Stimulated activated CD8-positive, alpha-beta memory T cell treated with anti-CD3 and anti-CD28 coated beads, Interleukin-7, amount 100 ng/mL, for 1 hour (primary cell): Measurements from ENCODE around the gene AOPEP.

Experiments used
- DNase-seq, 2 donors: peaks; one replicate each; pipeline ENCODE4 v3.0.0-alpha.2; 2020; ENCODE audit warnings: low read depth in 2 of 2

AOPEP gene

DNA sequence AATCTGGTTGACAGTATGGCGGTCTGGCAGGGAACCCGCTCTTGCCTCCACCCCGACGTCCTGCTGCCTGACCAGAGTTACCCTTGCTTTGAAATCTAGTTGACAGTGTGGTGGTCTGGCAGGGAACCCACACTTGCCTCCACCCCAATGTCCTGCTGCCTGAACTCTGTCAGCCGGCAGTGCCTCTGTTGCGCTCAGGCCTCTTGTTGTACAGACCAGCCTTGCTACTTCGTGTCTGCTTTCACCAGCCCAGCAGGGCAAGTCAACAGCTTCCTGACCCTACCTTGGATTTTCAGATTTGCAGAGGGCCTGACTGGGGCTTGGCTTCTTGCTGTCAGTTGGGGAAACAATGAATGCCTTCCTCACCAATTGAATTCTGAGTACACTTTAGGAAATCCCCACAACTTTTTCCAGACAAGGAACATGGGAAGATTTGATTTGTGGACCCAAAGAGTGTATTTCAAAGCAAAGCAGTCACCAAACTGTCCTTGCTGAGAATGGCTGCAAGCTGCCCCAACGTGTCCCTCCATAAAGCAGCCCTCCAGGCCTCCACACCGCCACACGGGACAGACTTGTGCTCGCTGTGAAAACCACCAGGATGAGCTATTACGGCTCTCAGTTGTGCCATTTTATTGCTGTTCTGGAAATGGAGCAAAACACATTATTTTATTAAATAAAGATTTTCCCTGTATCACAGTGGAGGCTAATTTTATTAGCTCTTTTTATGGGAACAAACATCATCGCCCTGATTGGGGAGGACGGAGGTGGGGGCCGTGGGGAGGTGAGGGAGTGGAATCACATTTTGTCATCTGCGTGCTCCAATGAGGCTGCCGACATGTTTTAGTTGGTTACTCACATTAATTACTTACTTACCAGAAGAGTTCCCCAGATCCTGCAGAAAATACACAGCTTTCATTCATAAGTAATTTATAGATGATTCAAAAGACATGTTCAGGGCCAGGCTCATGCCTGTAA is 189.3 kb downstream of the AOPEP start:
- DNase-seq = no peak

DNA sequence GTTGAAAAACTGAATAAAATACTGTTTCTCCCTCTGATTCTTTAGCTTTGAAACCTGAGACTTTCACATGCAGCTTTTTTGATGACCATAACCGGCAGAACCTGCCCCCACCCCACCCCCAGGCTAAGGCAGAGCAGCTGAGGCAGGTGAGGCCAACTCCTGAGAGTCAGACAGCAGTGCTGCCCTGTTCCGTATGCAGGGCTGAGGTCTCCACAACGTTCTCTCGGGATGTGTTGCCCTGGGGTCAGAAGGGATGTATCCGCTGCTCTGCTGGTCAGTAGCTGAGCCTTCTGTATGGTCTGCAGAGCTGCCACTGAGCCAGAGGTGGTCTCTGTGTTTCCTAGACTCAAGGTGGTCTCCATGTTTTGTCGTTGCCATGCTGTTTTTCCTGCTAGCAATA is 190.5 kb downstream of the AOPEP start:
- DNase-seq = no peak

DNA sequence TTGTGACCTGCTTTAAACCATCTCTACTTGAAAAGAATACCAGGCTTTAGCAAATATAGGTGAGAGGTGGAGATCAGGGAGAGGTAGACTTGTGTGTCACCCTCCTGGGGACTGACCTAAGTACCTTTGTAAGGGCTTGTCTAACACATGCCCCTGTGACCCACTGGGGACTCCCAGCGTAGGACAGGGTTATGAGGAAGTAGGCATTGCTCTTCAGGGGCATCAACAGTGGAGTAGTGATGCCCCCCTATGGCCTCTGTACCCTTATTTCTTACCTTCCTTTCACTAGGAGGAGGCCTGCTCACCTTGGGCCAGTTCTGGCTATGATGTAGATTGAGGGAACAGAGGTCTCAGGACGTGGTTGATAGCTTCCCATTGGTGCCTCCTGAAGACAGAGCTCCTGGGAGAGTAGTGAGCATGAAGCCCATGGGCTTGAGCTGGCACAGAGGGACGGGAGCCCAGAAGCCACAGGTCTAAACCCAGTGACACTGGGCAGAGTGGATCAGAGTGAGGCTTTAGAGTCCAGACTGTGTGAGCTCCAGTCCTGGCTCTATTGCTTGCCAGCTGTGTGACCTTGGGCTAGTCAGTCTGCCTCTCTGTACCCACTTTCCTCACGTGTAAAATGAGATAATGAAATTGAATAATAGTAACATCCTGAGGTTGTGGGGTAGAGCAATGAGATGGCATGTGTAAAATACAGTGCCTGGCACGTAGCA is 191.7 kb downstream of the AOPEP start:
- DNase-seq = no peak

DNA sequence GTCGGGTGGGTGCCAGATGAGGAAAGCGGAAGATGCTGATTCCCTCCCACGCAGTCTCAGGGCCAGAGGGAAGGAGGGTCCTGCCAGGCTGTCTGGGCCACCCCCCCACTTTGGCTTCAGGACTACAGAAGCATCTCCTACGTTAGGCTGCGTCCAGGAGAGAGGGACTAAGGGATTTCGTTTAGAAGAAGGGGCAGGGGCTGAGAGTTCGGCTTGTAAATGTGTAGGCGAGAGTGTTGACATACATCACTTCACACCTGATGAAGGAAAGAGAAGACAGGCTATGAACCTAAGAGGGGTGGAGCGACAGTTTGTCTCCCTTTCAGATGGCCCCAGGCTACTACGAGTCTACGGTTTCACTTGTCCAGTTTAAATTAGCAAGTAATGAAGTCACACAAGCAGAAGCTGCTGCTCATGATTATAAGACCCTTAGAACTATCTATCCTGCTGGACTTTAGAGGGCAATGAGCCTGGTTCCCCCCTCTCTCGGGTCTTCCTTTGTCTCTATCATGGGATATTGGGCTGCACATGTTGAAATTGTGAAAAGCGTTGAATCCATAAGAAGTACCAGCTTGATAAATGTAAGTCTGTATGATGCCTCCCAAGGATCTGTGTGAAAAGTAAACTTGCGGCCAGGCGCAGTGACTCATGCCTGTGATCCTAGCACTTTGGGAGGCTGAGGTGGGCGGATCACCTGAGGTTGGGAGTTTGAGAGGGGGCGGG is 193.0 kb downstream of the AOPEP start:
- DNase-seq = no peak

DNA sequence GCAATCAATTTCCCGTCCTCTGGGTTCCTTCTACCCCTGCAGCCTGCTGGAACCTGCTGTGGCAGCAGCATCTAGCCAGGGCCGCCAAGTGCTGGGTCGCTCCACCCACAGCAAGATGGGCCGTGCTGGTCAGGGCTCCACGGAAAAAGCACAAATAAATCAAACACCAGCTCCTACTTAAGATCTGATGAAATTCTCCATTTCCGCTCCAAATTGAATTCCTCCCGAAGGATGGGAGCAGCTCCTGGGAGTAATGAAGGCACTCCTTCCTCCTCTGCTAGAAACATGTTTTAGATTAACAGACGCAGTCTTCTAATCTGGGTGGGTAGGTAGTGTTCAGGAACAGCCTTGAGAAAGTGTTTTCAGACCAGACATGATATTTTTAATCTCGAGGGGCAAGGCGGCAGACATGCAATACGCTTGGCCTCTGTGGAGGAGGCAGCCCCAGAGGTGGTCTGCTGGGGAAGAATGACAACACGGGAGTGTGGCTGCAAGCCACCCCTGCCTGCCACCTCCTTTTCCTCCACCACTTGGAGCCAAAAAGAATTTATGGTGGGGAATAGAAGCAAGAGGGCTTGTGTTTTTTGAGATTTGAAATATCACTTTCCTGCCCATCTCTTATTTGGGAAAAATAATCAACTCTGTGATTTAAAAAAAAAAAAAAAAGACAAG is 194.1 kb downstream of the AOPEP start:
- DNase-seq = no peak

DNA sequence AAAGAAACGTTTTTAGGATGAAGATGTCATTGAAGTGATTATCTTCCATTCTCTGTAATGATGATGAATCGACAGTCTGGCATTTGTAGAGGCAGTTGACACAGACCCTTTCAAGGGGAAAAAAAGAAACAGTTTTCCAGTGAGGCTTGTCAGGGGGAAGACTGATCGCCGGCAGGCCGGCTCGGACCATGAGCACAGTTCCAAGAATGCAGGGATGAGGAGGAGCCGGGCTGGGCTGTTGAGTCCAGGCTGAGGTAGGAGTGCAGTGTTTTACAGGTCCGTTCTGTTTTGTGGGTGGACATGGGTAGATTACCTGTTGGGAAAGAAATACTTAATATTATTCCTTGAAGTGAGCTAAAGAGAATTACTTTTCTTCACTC is 194.6 kb downstream of the AOPEP start:
- DNase-seq = no peak

DNA sequence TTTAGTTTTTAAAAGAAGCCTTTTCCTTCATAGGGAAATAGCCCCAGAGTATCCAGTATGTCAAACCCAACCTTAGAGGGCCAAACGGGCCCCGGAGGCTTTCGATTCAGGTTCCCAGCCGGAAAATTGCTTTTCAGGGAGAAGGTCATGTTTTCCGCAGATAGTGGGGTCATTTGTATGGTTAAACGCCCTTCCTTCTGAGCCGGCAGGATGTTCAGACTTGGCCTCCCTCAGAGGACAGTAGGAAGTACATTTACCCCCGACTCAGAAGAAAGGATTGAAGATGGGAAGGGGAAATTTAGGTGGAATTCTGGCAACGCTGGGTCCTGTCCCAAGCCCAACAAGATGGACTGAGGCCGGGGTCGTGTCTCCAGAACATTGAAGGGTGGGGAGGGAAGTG is 195.2 kb downstream of the AOPEP start:
- no peak for DNase-seq

DNA sequence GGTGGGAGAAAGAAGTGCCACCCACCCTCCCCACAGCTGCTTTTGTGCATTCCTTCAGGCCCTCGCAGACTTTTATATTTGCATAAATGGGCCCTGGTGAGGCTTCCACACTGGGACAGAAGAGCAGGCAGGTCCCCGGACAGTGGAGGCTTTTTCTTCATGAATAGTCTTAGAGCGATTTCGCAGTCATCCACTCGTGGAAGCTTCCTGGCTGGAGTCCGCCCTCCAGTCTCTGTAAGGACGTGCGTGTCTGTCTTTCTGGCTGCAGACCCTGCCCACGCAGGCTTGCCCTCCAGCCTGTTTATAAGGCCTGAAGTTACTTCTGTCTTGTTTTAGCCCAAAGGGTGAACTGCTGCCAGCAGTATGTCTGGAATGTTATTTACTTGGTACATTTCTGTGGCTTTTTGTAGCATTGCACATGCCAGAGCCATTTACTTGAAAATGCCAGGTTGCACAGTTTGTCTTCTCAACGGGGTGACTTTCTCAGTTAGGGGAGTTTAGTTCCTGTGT is 195.7 kb downstream of the AOPEP start:
- DNase-seq = no peak

DNA sequence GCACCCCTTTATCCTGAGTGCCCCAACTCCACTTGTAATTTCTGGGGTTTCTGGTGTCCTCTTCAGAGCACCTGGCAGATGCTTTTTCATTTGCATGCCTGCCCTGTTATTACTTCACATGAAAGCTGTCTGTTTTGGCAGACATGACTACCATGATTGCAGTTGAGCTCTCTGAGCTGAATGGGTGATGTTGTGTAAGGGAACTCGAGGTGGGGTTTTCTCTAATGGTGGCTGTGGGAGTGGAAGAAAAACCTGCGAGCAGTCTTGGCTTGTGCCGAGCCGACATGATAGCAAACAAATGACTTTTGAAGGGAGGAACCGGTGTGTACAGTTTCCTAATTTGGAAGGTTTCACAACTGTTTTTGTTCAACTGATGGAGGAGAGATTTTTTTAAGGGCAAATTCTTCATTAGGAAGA is 196.2 kb downstream of the AOPEP start:
- DNase-seq = no peak

DNA sequence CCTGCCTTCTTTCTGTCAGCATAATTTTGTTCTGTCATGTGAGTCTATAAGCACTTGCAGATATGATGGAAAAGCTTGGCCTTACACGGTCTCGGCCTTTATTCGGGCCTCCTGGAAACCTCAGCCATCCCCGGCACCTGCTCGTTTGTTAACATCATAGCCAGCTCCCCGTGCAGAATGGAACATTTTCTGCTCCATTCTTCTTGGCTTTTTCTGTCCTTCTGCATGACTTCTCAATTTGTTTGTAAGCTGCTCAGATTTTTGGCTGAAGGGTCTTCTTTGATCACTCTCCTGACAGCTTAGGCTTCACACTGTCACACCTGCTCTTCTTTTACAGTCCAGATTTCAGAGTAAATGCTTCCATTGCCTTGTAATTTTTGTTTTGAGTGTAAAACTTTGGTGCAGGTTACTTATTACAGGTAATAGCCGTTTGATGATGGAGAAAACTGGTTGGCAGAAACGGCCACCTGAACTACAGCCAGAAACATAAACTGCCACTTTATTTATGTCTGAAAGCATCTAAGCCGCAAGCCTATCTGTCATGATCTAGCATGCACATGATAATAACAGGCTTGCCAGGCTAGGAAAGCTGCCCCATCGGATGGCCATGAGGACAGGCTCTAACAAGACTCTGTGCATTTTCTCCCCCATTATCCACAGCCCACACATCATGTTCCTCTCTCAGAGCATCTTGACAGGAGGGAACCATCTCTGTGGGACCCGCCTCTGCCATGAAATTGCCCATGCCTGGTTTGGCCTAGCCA is 197.0 kb downstream of the AOPEP start:
- no peak for DNase-seq

DNA sequence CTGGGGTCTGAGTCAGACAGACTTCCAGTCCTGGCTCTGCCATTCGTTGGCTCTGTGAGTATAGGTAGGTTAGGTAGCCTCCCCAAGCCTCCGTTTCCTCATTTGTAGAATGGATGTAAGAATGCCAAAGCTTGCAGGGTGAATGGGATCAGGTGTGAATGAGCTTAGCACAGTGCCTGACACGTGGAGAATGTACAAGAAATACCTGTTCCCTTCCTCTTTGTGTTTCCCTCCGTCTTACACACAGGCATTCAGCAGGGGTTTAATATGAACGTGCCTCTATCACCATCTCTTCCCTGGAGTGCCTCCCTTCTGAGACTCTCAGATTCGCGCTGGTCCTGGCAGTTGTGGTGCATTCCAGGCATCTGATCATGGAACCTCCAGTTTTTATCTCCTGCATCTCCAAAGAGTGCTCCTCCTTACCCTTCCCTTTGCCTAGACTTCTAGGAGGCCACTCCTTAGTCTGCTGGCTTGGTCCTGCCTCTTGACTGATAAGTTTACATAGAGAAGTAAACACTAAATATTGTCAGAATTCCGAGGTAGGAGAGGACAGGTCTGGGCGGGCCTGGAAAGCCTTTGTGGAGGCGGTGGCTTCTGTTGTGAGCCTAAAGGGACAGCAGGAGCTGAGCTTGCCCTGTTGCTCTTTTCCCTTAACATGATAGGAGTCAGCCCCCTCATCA is 199.4 kb downstream of the AOPEP start:
- DNase-seq = no peak

DNA sequence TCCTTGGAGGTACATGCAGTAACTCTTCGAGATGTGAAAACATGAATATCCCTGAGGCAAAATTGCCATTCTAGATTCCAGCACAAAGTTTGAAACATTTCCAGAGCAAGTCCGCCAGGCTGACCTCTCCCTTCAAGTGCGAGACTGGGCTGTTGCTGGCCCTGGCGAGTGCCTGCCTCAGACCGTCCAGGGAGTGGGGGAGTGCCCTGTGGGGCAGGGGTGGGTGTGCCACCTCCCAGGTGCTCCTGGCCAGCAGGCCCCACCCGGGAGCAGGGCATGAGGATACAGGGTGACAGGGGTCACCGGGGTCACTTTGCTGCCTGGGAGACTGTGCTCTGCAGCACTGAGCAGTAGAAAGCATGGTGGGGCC is 199.9 kb downstream of the AOPEP start:
- DNase-seq = no peak

DNA sequence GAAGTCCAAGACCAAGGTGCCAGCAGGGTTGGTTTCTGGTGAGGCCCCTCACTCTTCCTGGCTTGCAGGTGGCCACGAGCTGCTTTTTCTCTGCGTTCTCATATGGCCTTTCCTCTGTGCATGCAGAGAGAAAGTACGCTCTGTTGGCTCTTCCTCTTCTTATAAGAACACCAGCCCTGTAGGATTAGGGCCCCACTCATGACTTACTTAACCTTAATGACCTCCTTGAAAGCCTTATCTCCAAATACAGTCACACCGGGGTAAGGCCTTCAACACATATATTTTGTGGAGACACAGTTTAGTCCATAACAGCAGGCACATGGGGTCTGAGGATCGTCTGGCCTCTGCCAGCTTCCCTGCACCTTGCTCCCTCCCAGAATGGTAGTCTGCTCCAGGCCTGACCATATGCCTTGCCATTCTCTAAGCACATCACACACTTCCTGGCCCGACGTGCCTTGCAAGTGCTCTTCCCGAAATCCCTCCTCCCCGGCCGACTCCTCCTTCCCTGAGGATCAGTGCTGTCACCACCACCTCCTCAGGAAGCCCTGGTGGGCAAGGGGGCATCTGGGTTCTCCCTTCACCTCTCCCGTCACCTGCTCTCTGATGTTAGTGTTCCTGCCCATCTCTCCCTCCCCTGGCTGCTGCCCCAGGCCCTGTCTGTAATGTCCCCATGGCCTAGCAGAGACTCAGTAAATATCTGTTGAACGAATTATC is 200.7 kb downstream of the AOPEP start:
- DNase-seq = no peak

DNA sequence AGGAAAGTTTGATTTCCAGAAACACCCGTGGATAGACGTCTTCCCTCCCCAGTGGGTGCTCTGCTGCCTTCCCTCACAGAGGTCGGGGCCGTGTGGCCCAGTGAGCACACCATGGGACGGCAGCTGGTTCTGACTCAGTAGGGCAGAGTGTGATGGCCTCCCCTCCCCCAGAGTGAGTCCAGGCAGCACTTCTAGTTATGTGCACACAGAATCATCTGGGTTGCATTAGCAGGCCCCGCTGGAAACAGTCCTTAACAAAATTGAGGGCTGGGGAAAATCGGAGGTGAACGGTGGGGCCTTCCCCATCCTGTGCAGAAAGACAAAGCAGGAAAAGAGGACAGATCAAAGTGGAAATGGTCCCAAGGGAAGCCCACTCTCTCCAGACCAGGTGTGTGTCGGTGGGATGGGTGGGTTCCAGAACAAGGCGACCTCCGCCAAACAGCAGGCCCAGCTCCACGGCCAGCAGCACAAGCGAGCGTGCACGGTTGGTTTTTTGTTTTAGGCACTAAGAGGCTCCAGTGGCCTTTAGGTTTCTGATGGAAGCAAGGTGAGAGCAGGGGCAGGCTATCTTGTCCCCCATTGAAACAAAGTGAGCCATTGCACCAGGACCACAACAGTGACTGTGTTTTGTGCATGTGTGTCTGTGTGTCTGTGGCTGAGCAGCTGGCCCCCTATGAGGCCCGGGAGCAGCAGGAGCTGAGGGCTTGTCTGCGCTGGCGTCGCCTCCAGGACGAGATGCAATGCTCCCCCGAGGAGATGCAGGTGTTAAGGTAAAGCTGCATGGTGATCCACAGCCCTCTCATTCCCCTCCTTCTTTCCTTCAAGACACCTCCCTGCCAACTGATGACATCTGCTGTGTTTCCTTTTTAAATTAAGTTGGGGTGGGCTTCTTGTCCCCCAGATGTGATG is 201.5 kb downstream of the AOPEP start:
- no peak for DNase-seq

DNA sequence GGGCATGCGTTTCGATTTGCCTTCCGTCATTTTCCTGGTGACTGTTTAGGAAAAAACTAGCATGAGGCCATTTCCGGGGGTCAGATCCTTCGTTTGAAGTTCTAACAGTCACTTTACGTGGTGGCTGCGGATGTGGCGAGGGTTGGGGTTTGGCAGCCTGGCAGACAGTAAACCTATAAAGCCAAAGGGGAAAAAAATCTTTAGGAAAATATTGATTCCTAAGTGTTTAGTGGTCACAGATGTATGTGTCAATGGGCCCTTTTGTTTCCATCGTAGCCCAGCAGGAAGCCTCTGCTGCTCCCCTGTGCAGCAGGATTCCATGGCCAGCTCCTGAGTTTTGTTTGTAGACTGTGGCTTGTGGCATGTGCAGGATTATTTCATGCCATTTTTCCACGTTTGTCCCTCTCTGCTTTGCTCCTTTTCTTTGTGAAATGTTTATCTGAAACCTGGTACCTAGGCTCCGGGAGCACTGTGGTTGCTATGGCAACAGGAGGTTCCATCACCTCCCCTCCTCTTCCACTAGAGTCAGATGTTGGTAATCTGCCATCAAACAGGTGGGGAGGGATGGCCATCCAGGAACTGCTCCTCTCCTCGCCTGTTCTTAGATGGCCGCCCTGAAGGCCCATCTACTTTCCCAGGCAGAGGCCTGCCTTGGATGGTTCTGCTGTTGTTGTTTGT is 202.3 kb downstream of the AOPEP start:
- DNase-seq = no peak

DNA sequence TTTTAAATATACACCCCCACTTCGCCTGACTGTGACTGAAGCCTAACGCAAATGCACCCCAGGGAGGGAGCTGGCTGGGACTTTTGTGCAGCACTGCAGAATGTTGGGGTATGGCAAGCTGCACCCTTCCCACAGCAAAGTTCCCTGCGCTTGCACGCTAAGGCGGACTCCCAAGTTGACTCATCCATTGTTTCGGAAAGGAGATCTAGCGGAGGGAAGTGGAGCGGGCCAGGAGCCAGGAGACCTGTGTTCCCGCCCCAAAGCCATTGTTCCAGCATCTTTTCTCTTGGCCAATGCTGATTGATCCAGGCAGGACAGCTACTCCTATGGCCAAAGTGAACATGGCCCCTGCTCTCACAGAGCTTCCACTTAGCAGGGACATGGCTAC is 202.9 kb downstream of the AOPEP start:
- no peak for DNase-seq

DNA sequence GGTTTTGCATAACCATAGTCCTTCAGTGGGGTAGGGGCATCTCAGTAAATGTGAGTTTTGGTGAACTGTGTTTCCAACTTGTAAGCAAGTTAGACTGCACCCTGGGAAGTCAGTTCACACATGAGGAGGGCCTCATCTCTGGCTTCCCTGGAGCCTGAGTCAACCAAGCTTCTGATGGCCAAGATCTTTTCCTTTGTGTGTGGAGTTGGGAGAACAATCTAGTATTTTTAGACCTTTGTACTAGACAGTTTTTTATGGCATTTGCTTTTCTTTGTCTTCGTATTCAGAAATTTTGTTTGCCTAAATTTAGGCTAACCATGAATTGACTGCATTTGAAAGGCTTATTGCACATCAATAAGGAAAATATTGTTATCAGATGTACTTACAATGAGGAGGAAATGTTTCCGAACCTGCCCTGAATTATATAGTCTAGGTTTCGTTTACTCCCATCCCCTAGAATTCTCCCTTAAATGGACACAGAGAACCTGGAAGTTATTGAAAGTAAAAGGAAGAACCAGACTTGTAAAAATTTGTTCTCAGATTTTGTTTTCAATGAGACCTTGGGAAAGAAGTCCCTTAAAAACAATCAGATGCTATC is 204.6 kb downstream of the AOPEP start:
- DNase-seq = no peak

DNA sequence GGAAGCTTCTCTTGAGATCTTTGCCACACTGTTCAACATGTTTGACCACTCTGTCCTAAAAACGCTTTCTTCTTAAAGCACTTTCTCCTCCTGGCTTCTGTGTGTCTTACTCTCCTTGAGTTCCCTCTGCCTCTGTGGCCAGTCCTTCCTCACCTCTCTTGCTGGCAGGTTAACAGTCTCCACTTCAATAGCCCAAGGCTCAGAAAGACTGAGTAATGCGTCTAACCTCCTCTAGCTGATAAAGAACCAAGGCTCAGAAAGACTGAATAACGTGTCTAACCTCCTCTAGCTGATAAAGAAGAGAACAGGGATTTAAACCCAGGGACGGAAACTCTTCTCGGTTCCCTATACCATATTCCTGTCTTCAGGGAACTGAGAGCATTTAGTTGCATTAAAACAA is 205.2 kb downstream of the AOPEP start:
- no peak for DNase-seq
